Peyer's patch (tissue), 4 donors: ENCODE results near the gene PRR5L.

Experiments used
- POLR2A ChIP-seq, 2 donors: fragments of 450-650 bp; IDR thresholded peaks; one replicate each; pipeline ENCODE4 v1.5.1; 2017; ENCODE audit warnings: antibody characterized with exemption in 2 of 2, mild to moderate bottlenecking in 2 of 2, moderate library complexity in 2 of 2
- TF ChIP-seq, protein P1 (sequence below), 6 experiments: fragments of 450-650 bp in 4 of 6; fragments of 200-600 bp in 2 of 6; sonication (generic) in 1 of 6; IDR thresholded peaks; one replicate each; pipeline ENCODE4 v1.5.1; 2017 to 2019; ENCODE audit warnings: antibody characterized with exemption in 6 of 6, mild to moderate bottlenecking in 3 of 6, moderate library complexity in 1 of 6

DNA sequence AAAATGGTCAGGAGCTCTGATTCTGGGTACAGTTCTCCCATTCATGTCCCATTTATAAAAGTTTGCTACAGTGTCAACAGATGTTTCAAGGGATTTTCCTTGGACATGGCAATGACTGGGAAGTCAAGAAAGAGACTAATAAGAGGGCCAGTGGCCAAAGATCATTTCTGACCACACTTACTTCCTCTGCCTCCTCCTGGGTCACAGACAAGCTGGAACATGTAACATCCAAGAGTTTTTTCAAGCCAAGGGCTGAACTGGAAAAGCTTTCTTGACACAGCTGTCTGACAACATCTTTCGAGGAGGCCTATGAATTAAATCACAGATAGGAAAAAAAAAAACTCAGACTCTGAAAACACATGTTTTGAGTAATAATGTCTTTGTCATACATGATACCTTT is 15.6 kb upstream of the PRR5L start:
- TF ChIP-seq, protein P1, sequence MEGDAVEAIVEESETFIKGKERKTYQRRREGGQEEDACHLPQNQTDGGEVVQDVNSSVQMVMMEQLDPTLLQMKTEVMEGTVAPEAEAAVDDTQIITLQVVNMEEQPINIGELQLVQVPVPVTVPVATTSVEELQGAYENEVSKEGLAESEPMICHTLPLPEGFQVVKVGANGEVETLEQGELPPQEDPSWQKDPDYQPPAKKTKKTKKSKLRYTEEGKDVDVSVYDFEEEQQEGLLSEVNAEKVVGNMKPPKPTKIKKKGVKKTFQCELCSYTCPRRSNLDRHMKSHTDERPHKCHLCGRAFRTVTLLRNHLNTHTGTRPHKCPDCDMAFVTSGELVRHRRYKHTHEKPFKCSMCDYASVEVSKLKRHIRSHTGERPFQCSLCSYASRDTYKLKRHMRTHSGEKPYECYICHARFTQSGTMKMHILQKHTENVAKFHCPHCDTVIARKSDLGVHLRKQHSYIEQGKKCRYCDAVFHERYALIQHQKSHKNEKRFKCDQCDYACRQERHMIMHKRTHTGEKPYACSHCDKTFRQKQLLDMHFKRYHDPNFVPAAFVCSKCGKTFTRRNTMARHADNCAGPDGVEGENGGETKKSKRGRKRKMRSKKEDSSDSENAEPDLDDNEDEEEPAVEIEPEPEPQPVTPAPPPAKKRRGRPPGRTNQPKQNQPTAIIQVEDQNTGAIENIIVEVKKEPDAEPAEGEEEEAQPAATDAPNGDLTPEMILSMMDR (IDR thresholded peaks at IDR 0.05), result no peak
- TF ChIP-seq POLR2A (IDR thresholded peaks at IDR 0.05), result no peak
